ENCODE results near the gene PPDPF.

The PPDPF gene

GRCh38 chr20:63553251-63553932, 32.8 kb downstream of the PPDPF start:
- Histone ChIP-seq H3K4me1 (peaks cover 9% of the 10 kb centered on the region; the same call in 1 of the 2 replicates), H3K36me3 (no peaks in the 10 kb centered on the region), H3K4me3 (ENCODE audit: low read depth, low read length) (peak overlapping the region; percentile 66), H3K27me3 (no peaks in the 10 kb centered on the region), H3K9me3 (no peaks in the 10 kb centered on the region)
- no peak for TF ChIP-seq CTCF (IDR thresholded peaks at IDR 0.05; ENCODE audit: low read depth, low read length)
- DNase-seq: peak; percentile 95

GRCh38 chr20:63553933-63554290, 33.3 kb downstream of the PPDPF start, which contains the start of gene FNDC11:
Gene FNDC11, plus strand, starts transcription at chr20:63554159. Its CDS starts 1,505 bp downstream, at chr20:63555664.
- Histone ChIP-seq H3K36me3 (no peaks in the 10 kb centered on the region), H3K27me3 (no peaks in the 10 kb centered on the region), H3K4me1 (peaks cover 9% of the 10 kb centered on the region; the same call in 1 of the 2 replicates), H3K9me3 (no peaks in the 10 kb centered on the region), H3K4me3 (ENCODE audit: low read depth, low read length) (peak within 1 kb of the TSS; percentile 66)
- no peak for TF ChIP-seq CTCF (IDR thresholded peaks at IDR 0.05; ENCODE audit: low read depth, low read length)
- DNase-seq: peak; percentile 80

GRCh38 chr20:63554361-63555278, 34.1 kb downstream of the PPDPF start:
- Histone ChIP-seq H3K27me3 (no peaks in the 10 kb centered on the region), H3K9me3 (no peaks in the 10 kb centered on the region), H3K4me1 (peaks cover 9% of the 10 kb centered on the region; the same call in 1 of the 2 replicates), H3K4me3 (ENCODE audit: low read depth, low read length) (peak overlapping the region; percentile 66), H3K36me3 (no peaks in the 10 kb centered on the region)
- no peak for TF ChIP-seq CTCF (IDR thresholded peaks at IDR 0.05; ENCODE audit: low read depth, low read length)
- no peak for DNase-seq

- H3K4me3 ChIP-seq (ENCODE audit: low read depth, low read length): no peak overlapping the region
- no peak for DNase-seq
- no peaks in the 10 kb centered on the region for H3K27me3 ChIP-seq
- no peak for TF ChIP-seq CTCF (IDR thresholded peaks at IDR 0.05; ENCODE audit: low read depth, low read length)
- peaks cover 9% of the 10 kb centered on the region; the same call in 1 of the 2 replicates for H3K4me1 ChIP-seq
- H3K9me3 ChIP-seq: no peaks in the 10 kb centered on the region
- no peaks in the 10 kb centered on the region for H3K36me3 ChIP-seq
These were observed 35.3 kb downstream of the PPDPF start for GRCh38 chr20:63555661-63556381.

GRCh38 chr20:63556873-63557478, 36.4 kb downstream of the PPDPF start:
- DNase-seq: no peak
- Histone ChIP-seq H3K4me3 (ENCODE audit: low read depth, low read length) (no peak overlapping the region), H3K36me3 (no peaks in the 10 kb centered on the region), H3K27me3 (no peaks in the 10 kb centered on the region), H3K9me3 (no peaks in the 10 kb centered on the region), H3K4me1 (peaks cover 9% of the 10 kb centered on the region; the same call in 1 of the 2 replicates)
- TF ChIP-seq CTCF (IDR thresholded peaks at IDR 0.05; ENCODE audit: low read depth, low read length): no peak
